GM12878 (cell line): ENCODE results near the gene RPL22L1.

Experiments used
- ATF7 ChIP-seq: fragments of 450-650 bp; IDR thresholded peaks from 2 replicates; pipeline ENCODE4 v1.6.1; 2016; ENCODE audit warnings: low read depth, mild to moderate bottlenecking
- CREM ChIP-seq: IDR thresholded peaks from 2 replicates; pipeline ENCODE4 v1.6.1; 2014; ENCODE audit warnings: antibody characterized with exemption, low read depth
- NR2C2 ChIP-seq: IDR thresholded peaks from 2 replicates; pipeline ENCODE4 v1.6.1; 2011; ENCODE audit warnings: borderline replicate concordance, low read depth; ENCODE audit not compliant: control insufficient read depth, insufficient read length
- ZBTB33 ChIP-seq: fragments of 450-650 bp; IDR thresholded peaks from 2 replicates; pipeline ENCODE4 v1.6.1; 2017; ENCODE audit warnings: mild to moderate bottlenecking

GRCh38 chr3:170829546-170830272 is 40.3 kb downstream of the RPL22L1 start:
- TF ChIP-seq CREM: no peak
- TF ChIP-seq ZBTB33: no peak
- TF ChIP-seq NR2C2: no peak
- TF ChIP-seq ATF7: no peak
